Heart right ventricle (tissue), 16 donors: ENCODE measurements around the gene ADGRL1. TPM values are rescaled to one million over a fixed set of nuclear protein-coding genes. Genes with fewer than 3 reads are reported as not detected.

Experiments used
- ATAC-seq, 8 donors: fragments of 200-7000 bp; cut with Tn5 transposase; one replicate each; pipeline ENCODE4 v1.9.1; 2020; ENCODE audit warnings: mild to moderate bottlenecking in 8 of 8, moderate library complexity in 8 of 8, moderate number of reproducible peaks in 1 of 8
- DNase-seq, 2 donors: peaks; one replicate each; pipeline ENCODE4 v3.0.0-alpha.2; 2020
- H3K27ac ChIP-seq, 10 donors: fragments of 200-600 bp; sonication (generic) in 2 of 10; one replicate each; pipeline versions ENCODE4 v1.5.0 to v1.8.0; 2020 to 2022; ENCODE audit warnings: mild to moderate bottlenecking in 3 of 10
- H3K27me3 ChIP-seq, 7 donors: fragments of 200-600 bp; one replicate each; pipeline ENCODE4 v1.8.0; 2021 to 2022; ENCODE audit warnings: mild to moderate bottlenecking in 2 of 7
- H3K36me3 ChIP-seq, 9 donors: fragments of 200-600 bp; sonication (generic) in 1 of 9; one replicate each; pipeline versions ENCODE4 v1.5.0 to v1.8.0; 2020 to 2022; ENCODE audit warnings: mild to moderate bottlenecking in 2 of 9
- H3K4me1 ChIP-seq, 9 donors: fragments of 200-600 bp; sonication (generic) in 1 of 9; one replicate each; pipeline versions ENCODE4 v1.5.0 to v1.8.0; 2020 to 2022; ENCODE audit warnings: mild to moderate bottlenecking in 4 of 9
- H3K4me3 ChIP-seq, 10 donors: fragments of 200-600 bp; sonication (generic) in 2 of 10; one replicate each; pipeline versions ENCODE4 v1.5.0 to v1.8.0; 2020 to 2022; ENCODE audit warnings: mild to moderate bottlenecking in 7 of 10, moderate library complexity in 2 of 10
- H3K9me3 ChIP-seq, 11 donors: fragments of 200-600 bp in 10 of 11; sonication (generic) in 2 of 11; one replicate each; pipeline versions ENCODE4 v1.5.0 to v1.8.0; 2013 to 2022; ENCODE audit warnings: mild to moderate bottlenecking in 2 of 11, control low read depth in 1 of 11, moderate library complexity in 1 of 11
- CTCF ChIP-seq, 9 donors: fragments of 200-600 bp; sonication (generic) in 2 of 9; IDR thresholded peaks; one replicate each; pipeline versions ENCODE4 v1.5.0 to v1.8.0; 2021 to 2022; ENCODE audit warnings: antibody characterized with exemption in 9 of 9, mild to moderate bottlenecking in 5 of 9, moderate library complexity in 1 of 9
- WGBS, 2 donors: extraction: QIAGEN DNeasy Blood & Tissue Kit; methylation state at CpG; one replicate each; pipeline ENCODE4 v1.1.7; 2013; ENCODE audit warnings: inconsistent platforms in 1 of 2; 5-methylcytosine and 5-hydroxymethylcytosine counted together
- intact Hi-C, 10 donors: fragments of 100-400 bp; cut with DNase I; formaldehyde crosslinking; loops; one replicate each; pipeline versions ENCODE4 v1.11.1 to v1.14.2; 2022
- polyA plus RNA-seq, 2 donors: library from polyadenylated mRNA; stranded (reverse); fragments of 200-250 nt; gene quantifications; one replicate each; pipeline ENCODE4 v1.2.3, GENCODE V29; 2013
- total RNA-seq, 10 donors: library from RNA; stranded (reverse); fragmentation: NEBNext Ultra II Directional in 3 of 10; extraction: Animal tissue kit (Norgen Biotek cat#: 25700) in 3 of 10; gene quantifications; one replicate each; pipeline versions ENCODE4 v1.2.1 to v1.2.4, GENCODE V29; 2021 to 2023
- donor health status: Arrhythmogenic right ventricular cardiomyopathy.
- donor health status: ischemic (EF 13 %, LVEDD 7.1; RV severe dilation, severe dysfunction).
- donor health status: healthy with polysubstance abuse.
- donor health status: DM: no; HTN: yes; CAD: no.
- donor health status: DM: no; HTN: no; CAD: no.
- donor health status: ischemic (EF 25% LVEDD 6.9; RV normal size, moderate dysfunction).
- donor health status: ischemic (EF 25% LVEDD 5.7; RV mildly dilated, moderate dysfunction).
- donor health status: healthy.
- donor health status: DM: yes; HTN: yes; CAD: no.
- donor health status: Ischemic cardiomyopathy.
- donor health status: ischemic (EF 35%, LVEDD 5.7; RV mildly dilated, moderate dysfunction).
- donor health status: nonischemic (EF 11% LVEDD 7.7; RV severe dilation, severe dysfunction).
- donor health status: DM: yes; HTN: yes; CAD: no.
- donor health status: PGD.
- donor health status: ischemic (EF 29% LVEDD 5.4; RV normal size, mild dysfunction).
- donor health status: nonischemic (EF 23%, LVEDD 6.1; RV moderate dilation, normal function).

The ADGRL1 gene
- total and polyA plus RNA-seq, 12 donors = 5.1 to 31.9 (median 12.8) TPM

- 94 to 95% methylated on average over 26 of the region's 26 CpGs for WGBS, 2 donors
- Histone ChIP-seq H3K27me3 (no peaks in the 10 kb centered on the region), H3K9me3 (no peaks in the 10 kb centered on the region), H3K27ac (no peak overlapping the region), H3K36me3 (peaks cover 0 to 76% (median 27%) of the 10 kb centered on the region in 9 donors), H3K4me1 (no peaks in the 10 kb centered on the region), H3K4me3 (no peak overlapping the region)
- ATAC-seq (no peak), DNase-seq (no peak)
- intact Hi-C loops = loop anchor here in 1 of 10 donors (10.0 kb wide), 2 partner anchors 48 to 128 kb away; partner anchors contain the start of gene ADGRL1
- TF ChIP-seq CTCF (IDR thresholded peaks at IDR 0.05) = no peak
Observed at GRCh38 chr19:14156971-14157717, 48.8 kb downstream of the ADGRL1 start.

- ATAC-seq (no peak), DNase-seq (no peak)
- WGBS, 2 donors = 93 to 95% methylated on average over 12 of the region's 12 CpGs
- H3K27me3 ChIP-seq = no peaks in the 10 kb centered on the region
- H3K27ac ChIP-seq = no peak overlapping the region
- no peak for TF ChIP-seq CTCF (IDR thresholded peaks at IDR 0.05)
- H3K4me3 ChIP-seq = no peak overlapping the region
- H3K4me1 ChIP-seq = peaks cover 0 to 3% (median 0%) of the 10 kb centered on the region in 9 donors
- intact Hi-C loops = loop anchor here in 1 of 10 donors (10.0 kb wide), 2 partner anchors 49 to 129 kb away; partner anchors contain the start of gene ADGRL1
- peaks cover 0 to 78% (median 27%) of the 10 kb centered on the region in 9 donors for H3K36me3 ChIP-seq
- no peaks in the 10 kb centered on the region for H3K9me3 ChIP-seq
Observed at GRCh38 chr19:14156122-14156521, 49.8 kb downstream of the ADGRL1 start.

- Histone ChIP-seq H3K9me3 (no peaks in the 10 kb centered on the region), H3K27ac (no peak overlapping the region), H3K4me1 (peaks cover 0 to 10% (median 4%) of the 10 kb centered on the region in 9 donors), H3K4me3 (no peak overlapping the region), H3K27me3 (no peaks in the 10 kb centered on the region), H3K36me3 (peaks cover 0 to 77% (median 27%) of the 10 kb centered on the region in 9 donors)
- no peak for TF ChIP-seq CTCF (IDR thresholded peaks at IDR 0.05)
- ATAC-seq = no peak
- 95 to 96% methylated on average over 17 of the region's 17 CpGs for WGBS, 2 donors
- DNase-seq = no peak
- intact Hi-C loops = loop anchor here in 1 of 10 donors (10.0 kb wide), 2 partner anchors 49 to 129 kb away; partner anchors contain the start of gene ADGRL1
Observed at GRCh38 chr19:14155371-14155770, 50.6 kb downstream of the ADGRL1 start.

- Histone ChIP-seq H3K4me3 (no peak overlapping the region), H3K36me3 (peaks cover 0 to 57% (median 16%) of the 10 kb centered on the region in 9 donors), H3K27ac (no peak overlapping the region), H3K9me3 (no peaks in the 10 kb centered on the region), H3K4me1 (peaks cover 2 to 37% (median 30%) of the 10 kb centered on the region in 9 donors), H3K27me3 (no peaks in the 10 kb centered on the region)
- no peak for ATAC-seq
- DNase-seq = no peak
- intact Hi-C loops = loop anchor here in 2 of 10 donors (5.0 to 10.0 kb wide), 3 partner anchors 52 to 195 kb away; partner anchors contain the start of gene ADGRL1 (in 1 of the 2)
- WGBS, 2 donors = 95 to 96% methylated on average over 12 of the region's 12 CpGs
- no peak for TF ChIP-seq CTCF (IDR thresholded peaks at IDR 0.05)
Observed at GRCh38 chr19:14152713-14153112, 53.3 kb downstream of the ADGRL1 start.
